ENCODE results near the gene PAPPA. TPM values are rescaled to one million over a fixed set of nuclear protein-coding genes. Genes with fewer than 3 reads are reported as not detected.

Gene PAPPA
- polyA plus RNA-seq, 1 experiment: 39.9 TPM

DNA sequence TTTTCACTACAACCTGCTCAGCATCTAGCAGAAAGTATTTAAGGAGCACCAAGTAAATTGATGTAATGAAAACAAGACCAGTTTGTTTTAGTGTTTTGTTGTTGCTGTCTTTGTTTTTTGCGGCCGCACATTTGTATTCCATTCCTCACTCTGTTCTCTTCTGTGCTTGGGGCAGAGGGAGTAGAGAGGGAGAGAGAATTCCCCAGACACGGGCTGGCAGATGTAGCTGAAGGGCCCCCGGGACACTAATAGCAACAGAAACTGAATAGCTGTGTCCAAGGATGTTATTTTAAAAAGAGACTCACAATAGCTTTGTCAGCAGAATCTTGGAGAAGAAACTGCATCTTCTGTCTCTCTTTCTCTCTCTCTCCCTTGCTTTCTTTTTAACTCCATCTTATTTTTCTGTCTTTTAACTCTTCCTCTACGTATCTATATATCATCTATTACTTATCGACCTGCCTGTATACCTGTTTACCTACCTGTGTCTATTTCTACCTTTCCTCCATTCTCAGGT lies 145.3 kb downstream of the PAPPA start:
- no peak for DNase-seq (ENCODE audit: low read depth)
- Histone ChIP-seq H3K36me3 (ENCODE audit: control insufficient read depth, insufficient read depth, low read length) (peaks cover 13% of the 10 kb centered on the region; the same call in 1 of the 2 replicates), H3K4me3 (ENCODE audit: low read depth, low read length) (no peak overlapping the region), H3K27me3 (ENCODE audit: control insufficient read depth, insufficient read depth, low read length) (no peaks in the 10 kb centered on the region)
- ChIA-PET CTCF (interaction anchor here (0.6 to 1.3 kb wide), 2 partner anchors 10 to 706 kb away, joined by 3 read pairs; no protein-coding TSS in a partner anchor), POLR2A (no interaction called here)
- TF ChIP-seq, protein P1, sequence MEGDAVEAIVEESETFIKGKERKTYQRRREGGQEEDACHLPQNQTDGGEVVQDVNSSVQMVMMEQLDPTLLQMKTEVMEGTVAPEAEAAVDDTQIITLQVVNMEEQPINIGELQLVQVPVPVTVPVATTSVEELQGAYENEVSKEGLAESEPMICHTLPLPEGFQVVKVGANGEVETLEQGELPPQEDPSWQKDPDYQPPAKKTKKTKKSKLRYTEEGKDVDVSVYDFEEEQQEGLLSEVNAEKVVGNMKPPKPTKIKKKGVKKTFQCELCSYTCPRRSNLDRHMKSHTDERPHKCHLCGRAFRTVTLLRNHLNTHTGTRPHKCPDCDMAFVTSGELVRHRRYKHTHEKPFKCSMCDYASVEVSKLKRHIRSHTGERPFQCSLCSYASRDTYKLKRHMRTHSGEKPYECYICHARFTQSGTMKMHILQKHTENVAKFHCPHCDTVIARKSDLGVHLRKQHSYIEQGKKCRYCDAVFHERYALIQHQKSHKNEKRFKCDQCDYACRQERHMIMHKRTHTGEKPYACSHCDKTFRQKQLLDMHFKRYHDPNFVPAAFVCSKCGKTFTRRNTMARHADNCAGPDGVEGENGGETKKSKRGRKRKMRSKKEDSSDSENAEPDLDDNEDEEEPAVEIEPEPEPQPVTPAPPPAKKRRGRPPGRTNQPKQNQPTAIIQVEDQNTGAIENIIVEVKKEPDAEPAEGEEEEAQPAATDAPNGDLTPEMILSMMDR (IDR thresholded peaks at IDR 0.05; ENCODE audit: insufficient read depth, low read depth, low read length): no peak

DNA sequence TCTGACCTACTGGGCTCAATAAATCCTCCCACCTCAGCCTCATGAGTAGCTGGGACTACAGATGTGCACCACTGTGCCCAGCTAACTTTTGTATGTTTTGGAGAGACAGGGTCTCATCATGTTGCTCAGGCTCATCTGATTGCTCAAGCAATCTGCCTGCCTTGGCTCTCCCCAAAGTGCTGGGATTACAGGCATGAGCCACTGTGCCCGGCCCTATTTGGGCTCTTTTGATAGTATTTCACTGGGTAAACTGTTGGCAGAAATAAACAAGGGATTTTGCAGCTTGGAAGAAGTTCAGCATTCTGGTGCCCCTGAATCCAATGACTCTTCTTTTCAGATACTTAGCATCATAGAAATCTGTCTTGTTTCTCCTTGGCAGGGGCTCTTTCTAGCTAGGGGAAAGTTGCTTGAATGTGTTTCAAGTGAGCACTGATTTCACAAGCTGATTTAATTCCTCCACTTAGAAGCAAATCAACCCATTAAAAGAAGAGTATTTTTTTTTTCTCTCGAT lies 146.8 kb downstream of the PAPPA start:
- peaks cover 13% of the 10 kb centered on the region; the same call in 1 of the 2 replicates for H3K36me3 ChIP-seq (ENCODE audit: control insufficient read depth, insufficient read depth, low read length)
- POLR2A ChIA-PET: interaction anchor here (0.6 kb wide), 1 partner anchor 337 kb away, joined by 3 read pairs; no protein-coding TSS in a partner anchor
- CTCF ChIA-PET: no interaction called here
- H3K27me3 ChIP-seq (ENCODE audit: control insufficient read depth, insufficient read depth, low read length): no peaks in the 10 kb centered on the region
- TF ChIP-seq, protein P1 (IDR thresholded peaks at IDR 0.05; ENCODE audit: insufficient read depth, low read depth, low read length): no peak
- H3K4me3 ChIP-seq (ENCODE audit: low read depth, low read length): no peak overlapping the region
- no peak for DNase-seq (ENCODE audit: low read depth)

GRCh38 chr9:116303270-116303669 lies 149.7 kb downstream of the PAPPA start:
- peaks cover 15% of the 10 kb centered on the region for H3K36me3 ChIP-seq (ENCODE audit: control insufficient read depth, insufficient read depth, low read length)
- H3K27me3 ChIP-seq (ENCODE audit: control insufficient read depth, insufficient read depth, low read length): no peaks in the 10 kb centered on the region
- TF ChIP-seq, protein P1 (IDR thresholded peaks at IDR 0.05; ENCODE audit: insufficient read depth, low read depth, low read length): no peak
- ChIA-PET POLR2A (no interaction called here), CTCF (interaction anchor here (0.6 kb wide), 1 partner anchor 322 kb away, joined by 3 read pairs; no protein-coding TSS in a partner anchor)
- H3K4me3 ChIP-seq (ENCODE audit: low read depth, low read length): no peak overlapping the region
- no peak for DNase-seq (ENCODE audit: low read depth)

DNA sequence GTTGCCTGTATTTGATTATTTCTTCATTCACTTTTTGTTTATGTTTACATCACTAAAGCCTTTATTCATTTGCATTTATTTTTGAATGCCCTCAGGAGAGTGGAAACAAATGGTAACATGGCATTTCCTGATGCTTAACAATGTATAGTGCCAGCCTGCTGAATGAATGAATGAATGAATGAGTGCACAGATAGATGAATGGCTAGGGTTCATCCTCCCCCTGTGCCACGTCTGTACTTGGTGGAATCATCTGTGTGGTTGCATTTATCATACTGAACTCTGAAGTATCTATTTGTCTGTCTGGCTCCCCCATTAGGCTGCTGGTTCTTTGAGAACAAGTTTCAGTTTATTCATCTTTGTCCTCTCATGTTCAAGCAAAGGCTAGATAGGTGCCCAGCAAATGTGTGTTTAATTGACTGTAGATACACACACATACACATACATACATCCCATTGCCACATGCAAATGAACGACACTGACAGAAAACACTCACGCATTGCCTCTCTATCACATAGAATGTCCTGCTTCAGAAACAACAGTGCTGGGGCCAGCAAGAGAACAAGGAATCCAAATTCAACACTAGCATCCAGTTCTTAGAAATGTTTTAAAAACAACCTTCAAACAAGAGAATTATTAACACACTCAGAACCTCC lies 150.4 kb downstream of the PAPPA start:
- Histone ChIP-seq H3K27me3 (ENCODE audit: control insufficient read depth, insufficient read depth, low read length) (no peaks in the 10 kb centered on the region), H3K4me3 (ENCODE audit: low read depth, low read length) (no peak overlapping the region), H3K36me3 (ENCODE audit: control insufficient read depth, insufficient read depth, low read length) (peaks cover 15% of the 10 kb centered on the region)
- ChIA-PET CTCF (interaction anchor here (0.8 kb wide), 1 partner anchor 714 kb away, joined by 3 read pairs; no protein-coding TSS in a partner anchor), POLR2A (no interaction called here)
- TF ChIP-seq, protein P1 (IDR thresholded peaks at IDR 0.05; ENCODE audit: insufficient read depth, low read depth, low read length): no peak
- no peak for DNase-seq (ENCODE audit: low read depth)

GRCh38 chr9:116304761-116305160 lies 151.2 kb downstream of the PAPPA start:
- H3K36me3 ChIP-seq (ENCODE audit: control insufficient read depth, insufficient read depth, low read length): peaks cover 15% of the 10 kb centered on the region
- POLR2A ChIA-PET: no interaction called here
- no peak overlapping the region for H3K4me3 ChIP-seq (ENCODE audit: low read depth, low read length)
- CTCF ChIA-PET: interaction anchor here (0.8 kb wide), 1 partner anchor 715 kb away, joined by 3 read pairs; no protein-coding TSS in a partner anchor
- TF ChIP-seq, protein P1 (IDR thresholded peaks at IDR 0.05; ENCODE audit: insufficient read depth, low read depth, low read length): no peak
- no peaks in the 10 kb centered on the region for H3K27me3 ChIP-seq (ENCODE audit: control insufficient read depth, insufficient read depth, low read length)
- no peak for DNase-seq (ENCODE audit: low read depth)

Measured in BJ (cell line).